NCI-H345 treated with DMSO at 0.1 percent for 48 hours (cell line): ENCODE data around the gene ADCY3.
"Not testable (repeated sequence)": the region's sequence is repeated elsewhere in the genome, so short reads cannot be mapped to it uniquely, and the experiment has no call there.

Experiments
- DNase-seq: peaks from one replicate; lab custom pipeline; 2025; ENCODE audit not compliant: unreplicated experiment; lab: John Stamatoyannopoulos, UW

The ADCY3 gene

GRCh38 chr2:24852026-24852425 lies 68.0 kb downstream of the ADCY3 start:
- DNase-seq, result no peak

GRCh38 chr2:24850944-24851343 lies 69.1 kb downstream of the ADCY3 start:
- no peak for DNase-seq

GRCh38 chr2:24845691-24846090 lies 74.3 kb downstream of the ADCY3 start:
- no peak for DNase-seq

GRCh38 chr2:24844023-24844685 lies 75.9 kb downstream of the ADCY3 start:
- DNase-seq, result no peak

- DNase-seq, result no peak
These were observed 76.6 kb downstream of the ADCY3 start for GRCh38 chr2:24843330-24843860.

- DNase-seq, result no peak
These were observed 77.7 kb downstream of the ADCY3 start for GRCh38 chr2:24842081-24843050.

- no peak for DNase-seq
These were observed 78.8 kb downstream of the ADCY3 start for GRCh38 chr2:24840962-24841945.

- DNase-seq, result no peak
These were observed 79.7 kb downstream of the ADCY3 start for GRCh38 chr2:24840164-24840869.

- DNase-seq, result no peak
These were observed 80.3 kb downstream of the ADCY3 start for GRCh38 chr2:24839729-24840128.

- DNase-seq, result no peak
These were observed 81.5 kb downstream of the ADCY3 start for GRCh38 chr2:24838541-24838940.

GRCh38 chr2:24837996-24838513 lies 82.0 kb downstream of the ADCY3 start:
- no peak for DNase-seq

- no peak for DNase-seq
These were observed 83.3 kb downstream of the ADCY3 start for GRCh38 chr2:24836706-24837105.

- DNase-seq, result no peak
These were observed 83.8 kb downstream of the ADCY3 start for GRCh38 chr2:24836206-24836605.

- not testable (repeated sequence) for DNase-seq
These were observed 84.6 kb downstream of the ADCY3 start for GRCh38 chr2:24835411-24835810.

GRCh38 chr2:24834733-24835395 lies 85.2 kb downstream of the ADCY3 start:
- DNase-seq, result no peak

- no peak for DNase-seq
These were observed 86.0 kb downstream of the ADCY3 start for GRCh38 chr2:24833821-24834732.

GRCh38 chr2:24832931-24833701 lies 86.9 kb downstream of the ADCY3 start:
- peak; percentile 98 for DNase-seq

- no peak for DNase-seq
These were observed 87.5 kb downstream of the ADCY3 start for GRCh38 chr2:24832521-24832920.
